TTC549 (cell line): ENCODE results near the gene TSC2.

Experiments
- FAIRE-seq: peaks from 2 replicates; lab custom pipeline; 2012; peaks lifted over from hg19 to GRCh38; lab: Jason Lieb, UNC

The TSC2 gene

DNA sequence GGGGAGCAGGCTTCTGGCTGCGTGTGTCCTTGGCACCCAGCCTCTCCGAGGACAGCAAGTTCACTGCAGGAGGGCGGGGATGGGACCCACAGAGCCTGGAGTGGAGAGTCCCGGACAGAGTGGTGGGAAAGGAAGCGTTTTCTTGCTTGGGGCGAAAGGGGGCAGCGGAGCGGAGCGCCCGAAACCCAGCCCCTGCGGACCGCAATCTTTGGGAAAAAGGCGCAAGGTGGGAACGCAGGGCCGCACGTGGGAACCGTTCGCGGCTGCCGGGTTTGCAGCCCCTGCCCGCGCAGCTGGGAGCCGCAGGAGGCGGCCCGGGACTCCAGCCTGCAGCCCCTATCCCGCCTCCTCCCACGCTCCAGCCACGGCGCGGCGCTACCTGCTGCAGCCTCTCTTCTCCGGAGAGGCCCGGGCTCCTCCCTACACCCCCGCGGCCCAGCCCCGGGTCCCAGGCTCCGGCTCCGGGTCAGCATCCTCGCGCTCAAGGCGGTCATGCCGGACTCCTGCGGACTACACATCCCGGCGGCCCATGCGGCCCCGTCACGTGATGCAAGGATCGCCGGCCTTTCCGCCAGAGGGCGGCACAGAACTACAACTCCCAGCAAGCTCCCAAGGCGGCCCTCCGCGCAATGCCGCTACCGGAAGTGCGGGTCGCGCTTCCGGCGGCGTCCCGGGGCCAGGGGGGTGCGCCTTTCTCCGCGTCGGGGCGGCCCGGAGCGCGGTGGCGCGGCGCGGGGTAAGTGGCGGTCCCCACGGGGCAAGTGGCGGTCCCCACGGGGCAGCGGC is at the start of gene TSC2, which contains the start of gene NTHL1:
Gene TSC2, plus strand, starts transcription at position 656 of the 786 bp plus-strand sequence. CDS start 631 bp downstream, outside the sequence.
Gene NTHL1, minus strand, starts transcription at position 505 of the 786 bp plus-strand sequence. Its CDS starts 11 bp downstream, at position 494.
- no peak for FAIRE-seq

DNA sequence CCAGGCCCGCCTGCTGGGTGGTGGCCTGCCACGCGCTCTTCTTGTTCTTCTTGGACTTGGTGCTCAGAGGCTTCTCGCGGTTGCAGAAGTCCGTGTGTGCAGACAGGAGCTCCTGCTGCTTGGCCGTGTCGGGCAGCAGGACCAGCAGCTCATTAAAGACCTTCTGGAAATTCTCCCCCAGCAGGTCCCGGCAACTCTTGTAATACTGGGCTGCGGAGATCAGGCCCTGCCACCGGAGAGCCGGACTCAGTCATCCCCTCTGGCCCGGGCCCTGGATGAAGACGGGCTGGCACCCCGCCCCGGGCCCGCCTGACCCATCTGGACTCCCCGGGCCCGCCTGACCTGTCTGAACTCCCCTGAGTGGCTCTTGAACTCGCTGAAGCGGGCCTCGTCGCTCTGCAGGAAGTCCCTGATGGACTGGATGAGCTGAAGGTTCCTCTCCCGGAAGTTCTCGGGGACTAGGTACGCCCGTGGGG is 49.4 kb upstream of the TSC2 start:
- no peak for FAIRE-seq

DNA sequence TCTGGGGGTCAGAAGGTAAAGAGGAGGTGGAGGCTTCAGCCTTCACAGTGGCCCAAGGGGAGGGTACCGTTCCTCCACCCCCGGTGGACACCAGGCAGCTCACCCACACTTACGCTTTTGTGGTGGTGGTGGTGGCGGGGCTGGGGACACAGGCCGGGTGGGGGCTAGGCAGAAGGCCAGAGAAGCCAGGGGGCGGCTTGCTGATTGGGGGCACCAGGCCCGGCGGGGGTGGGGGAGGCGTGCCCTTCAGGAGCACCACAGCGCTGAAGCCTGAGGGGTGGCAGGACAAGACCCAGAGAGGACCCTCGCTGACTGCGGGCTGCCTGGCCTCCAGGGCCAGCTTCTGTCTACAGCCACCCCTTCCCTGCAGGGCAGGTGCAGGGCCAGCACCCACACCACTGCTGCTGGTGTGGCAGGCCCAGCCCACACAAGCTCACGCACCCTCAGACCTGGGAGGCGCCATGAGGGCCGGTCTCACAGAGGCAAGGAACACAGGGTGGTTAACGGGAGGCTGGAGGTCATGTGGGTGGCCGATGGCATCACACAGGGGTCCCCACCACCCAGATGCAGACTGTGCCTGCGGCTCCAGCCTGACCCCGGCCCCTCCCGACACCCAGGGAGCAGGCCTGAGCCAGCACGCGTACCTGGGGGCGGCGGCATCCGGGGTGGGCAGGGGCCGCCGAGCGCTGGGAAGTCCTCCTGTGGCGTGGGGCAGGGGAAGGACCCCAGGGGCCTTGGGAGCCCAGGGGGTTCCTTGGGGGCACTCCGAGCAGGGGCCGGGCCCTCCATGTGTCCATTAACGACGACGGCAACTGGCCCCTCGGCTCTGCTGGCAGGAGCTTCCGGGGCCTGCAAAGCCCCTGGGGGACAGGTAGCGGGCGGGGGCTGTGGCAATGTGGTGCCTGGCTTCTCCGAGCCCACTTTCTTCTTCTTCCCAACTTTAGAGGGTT is 48.7 kb upstream of the TSC2 start:
- FAIRE-seq, result no peak

DNA sequence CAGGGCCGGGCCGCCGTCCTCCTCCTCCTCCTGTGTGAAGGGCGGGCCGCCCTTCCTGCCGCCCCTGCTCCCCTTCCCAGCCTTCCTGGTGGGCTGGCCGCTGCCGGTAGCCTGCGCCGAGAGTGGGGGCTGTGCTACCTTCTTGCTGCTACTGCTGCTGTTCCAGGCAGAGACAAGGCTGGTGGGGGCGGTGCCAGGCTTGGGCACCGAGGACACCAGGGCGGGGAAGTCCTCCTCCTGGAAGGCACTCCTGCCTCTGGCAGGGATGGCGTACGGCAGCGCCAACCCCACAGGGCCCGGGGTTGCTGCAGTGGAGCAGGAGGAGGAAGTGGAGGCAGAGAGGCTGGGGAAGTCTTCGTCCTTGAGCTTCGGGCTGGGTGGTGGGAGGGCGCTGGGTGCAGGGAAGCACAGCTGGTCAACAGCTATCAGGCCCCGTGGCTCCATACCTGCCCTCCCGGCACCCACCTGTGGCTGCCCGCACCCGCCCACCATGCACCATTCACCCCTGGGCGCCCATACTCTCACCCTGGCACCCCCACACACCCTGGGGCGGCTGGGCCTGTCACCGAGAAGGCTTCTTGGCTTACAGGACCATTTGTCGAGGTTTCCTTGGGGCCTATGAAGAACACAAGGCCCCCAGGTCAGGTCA is 47.8 kb upstream of the TSC2 start:
- no peak for FAIRE-seq

DNA sequence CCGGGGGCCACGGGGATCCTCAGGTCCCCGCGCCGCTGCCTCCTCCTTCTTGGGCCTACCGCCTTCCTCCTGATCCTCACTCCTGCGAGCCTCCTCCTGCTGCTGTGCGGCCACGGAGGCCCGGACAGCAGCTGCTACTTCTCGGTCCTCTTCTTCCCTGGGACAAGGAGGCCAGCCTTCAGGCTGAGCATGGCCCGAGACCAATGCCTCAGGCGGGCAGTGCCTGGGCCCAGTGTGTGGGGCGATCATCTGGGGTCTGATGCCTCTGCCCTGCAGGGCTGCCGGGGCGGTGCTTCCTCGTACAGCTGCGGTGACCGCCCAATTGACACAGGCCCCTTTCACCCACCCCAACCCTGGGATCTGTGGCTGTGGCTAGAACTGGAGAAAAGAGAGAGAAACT is 46.8 kb upstream of the TSC2 start:
- no peak for FAIRE-seq

DNA sequence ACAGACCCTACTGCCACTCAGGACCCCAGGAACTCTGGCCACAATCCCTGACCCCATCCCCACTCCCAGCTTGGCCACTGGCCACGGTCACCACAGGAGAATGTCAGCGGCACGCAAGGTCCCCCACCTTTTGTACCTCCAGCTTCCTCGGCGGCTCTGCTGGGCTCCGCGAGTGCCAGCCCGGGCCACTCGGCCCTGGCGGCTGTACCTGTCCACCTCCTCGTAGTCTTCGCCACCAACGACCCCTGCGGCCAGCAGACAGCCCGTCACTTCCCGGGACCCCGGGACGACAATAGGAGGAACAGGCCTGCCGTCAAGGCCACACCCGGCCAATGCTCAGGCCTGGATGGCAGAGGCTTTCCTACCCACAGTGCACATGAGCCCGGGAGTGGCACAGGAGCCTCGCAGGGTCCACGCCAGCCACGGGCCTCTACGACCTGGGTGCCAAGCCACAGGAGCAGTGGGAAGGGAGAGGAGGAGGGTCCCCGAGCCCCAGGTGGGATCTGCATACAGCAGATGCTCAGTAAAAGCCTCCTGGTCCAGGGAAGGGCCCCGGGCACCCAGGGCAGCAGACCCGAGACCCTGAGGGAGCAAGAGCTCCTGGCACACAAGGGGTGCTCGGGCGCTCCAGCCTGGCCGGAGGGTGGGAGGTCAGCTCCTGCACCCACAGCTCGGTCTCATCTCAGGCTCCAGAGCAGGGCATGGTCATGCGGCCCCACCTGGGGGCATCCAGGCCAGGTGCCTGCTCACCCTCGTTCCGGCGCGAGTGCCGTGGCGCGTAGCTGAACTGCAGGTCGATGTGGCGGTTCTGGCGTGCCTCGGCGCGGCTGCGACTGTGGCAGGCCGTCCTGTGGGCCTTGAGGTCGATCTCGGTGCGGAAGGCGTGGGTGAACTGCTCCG is 46.1 kb upstream of the TSC2 start:
- no peak for FAIRE-seq

DNA sequence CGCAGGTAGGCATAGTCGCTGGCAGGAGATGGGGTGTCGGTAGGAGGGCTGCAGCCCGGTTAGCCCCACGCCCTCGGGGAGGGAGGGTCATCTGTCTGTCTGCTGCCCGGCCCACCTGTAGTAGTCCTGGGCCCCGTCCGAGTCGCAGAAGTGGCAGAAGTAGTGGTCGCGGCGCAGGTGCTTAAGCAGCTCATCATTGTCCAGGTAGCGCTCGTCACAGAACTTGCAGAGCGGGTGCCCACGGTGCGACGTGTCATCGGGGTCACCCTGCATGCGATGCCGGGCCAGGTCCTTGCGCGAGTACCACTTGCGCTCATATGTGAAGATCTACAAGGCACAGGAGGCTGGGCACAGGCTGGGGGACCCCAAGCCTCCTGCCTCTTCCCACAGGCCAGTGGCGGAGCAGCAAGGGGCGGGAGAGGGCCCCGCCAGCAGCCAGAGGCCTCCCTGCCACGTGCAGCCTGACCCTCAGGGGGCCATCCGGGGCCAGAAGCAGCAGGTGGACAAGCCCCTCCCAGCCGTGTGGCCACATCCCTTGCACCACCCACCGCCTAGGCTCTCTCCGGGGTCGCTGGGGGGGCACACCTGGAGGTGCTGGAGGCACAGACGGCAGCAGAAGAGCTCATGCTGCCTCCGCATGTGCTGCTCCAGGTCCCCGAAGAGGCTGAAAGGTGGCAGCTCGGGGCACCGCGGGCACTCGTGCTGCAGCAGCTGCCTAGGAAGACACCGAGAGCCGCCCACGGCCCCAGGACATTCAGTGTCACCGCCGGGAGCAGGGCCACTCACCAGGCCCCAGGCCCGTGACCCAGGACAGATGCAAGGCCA is 45.2 kb upstream of the TSC2 start:
- no peak for FAIRE-seq

DNA sequence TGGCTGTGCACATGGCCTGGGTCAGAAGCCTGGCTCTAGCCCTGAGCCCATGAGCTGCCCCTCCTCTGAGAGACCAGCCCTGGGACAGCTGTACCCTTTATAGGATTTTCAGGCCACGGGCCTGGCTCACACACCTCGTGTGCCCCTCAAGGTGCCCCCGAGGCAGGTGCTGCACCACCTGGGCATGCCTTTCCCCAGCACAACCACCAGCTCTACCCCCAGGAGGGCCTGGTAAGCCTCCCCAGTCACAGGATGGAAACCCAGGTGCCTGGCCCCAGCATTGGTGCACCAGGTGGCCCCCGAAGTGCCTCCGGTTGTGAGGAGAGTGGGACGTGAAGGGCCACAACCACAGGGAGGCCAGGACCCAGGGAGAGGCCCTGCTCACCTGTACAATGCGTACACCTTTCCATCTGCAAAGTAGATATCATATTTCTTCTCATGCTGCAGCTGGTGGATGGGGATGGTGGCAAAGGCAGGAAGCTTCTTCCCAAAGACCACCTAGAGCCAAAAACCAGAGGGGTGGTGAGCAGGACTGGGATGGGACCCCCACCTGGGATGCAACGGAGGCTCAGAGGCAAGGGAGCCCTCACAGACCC is 44.5 kb upstream of the TSC2 start:
- no peak for FAIRE-seq

DNA sequence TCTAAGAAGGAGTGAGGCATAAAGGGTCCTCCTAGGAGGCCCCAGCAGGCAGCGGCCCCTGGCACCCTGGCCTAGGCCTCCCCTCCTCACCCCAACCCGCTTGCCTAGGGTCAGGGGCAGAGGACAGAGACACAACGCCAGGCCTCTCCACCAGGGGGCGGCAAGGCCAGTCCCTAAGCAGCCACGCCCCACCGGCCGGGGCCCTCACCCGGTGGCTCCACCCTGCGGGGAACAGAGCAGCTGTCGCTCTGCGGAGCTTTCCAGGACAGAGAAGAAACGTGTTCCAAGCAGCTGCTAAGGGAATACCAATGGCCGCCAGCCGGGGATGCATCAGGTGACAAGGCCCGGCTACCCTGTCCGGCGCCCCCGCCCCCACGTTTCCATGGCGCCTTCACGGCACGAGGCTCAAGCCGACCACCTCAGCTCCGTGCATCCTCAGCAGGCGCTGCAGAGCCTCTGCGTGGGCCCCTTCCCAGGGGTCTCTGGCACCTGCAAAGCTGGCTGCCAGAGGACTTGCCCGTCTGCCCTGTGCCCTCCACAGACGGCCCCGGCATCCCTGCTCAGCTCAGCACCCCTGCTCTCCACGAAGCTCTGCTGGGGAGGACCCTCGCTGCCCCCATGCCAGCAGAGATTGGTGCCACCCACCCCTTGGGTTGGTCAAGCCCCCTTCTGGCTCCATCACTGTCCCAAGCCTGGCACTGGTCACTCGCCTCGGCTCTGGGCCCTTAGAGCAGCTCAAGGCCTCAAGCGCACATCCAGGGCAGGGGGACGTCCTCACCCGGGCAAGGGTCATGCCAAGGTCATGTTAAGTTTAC is 43.8 kb upstream of the TSC2 start:
- FAIRE-seq, result peak; percentile 43

DNA sequence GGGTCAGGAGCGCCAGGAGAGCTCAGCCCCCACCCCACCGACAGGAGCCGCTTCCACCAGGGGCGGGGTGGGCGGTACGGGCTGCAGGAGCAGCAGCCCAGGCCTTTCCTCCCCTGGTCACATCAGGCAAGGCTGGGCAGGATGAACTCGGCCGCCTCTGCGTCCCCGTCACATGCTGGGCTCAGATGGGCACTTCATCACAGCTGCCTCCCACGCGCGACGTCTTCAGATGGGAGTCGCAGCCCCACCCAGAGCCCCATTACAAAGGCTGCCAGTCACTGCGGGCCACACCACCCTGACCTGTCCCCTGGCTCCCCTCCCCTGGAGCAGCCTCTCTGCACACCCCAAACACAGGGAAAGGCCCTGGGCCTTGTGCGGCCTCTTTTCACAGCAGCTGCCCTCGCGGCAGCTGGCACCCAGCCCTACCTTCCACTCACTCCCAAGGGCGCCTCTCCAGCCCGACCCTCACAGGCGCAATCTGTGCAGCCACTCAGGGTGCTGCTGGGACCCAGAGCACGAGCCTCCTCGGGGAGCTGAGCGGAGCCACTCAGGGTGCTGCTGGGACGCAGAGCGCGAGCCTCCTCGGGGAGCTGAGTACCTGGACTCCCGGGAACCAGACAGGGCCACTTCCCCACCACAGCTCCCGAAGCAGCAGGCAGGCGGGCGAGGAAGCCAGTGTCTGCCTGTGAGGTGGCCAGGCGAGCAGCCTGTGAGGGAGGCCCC is 42.8 kb upstream of the TSC2 start:
- FAIRE-seq, result no peak

DNA sequence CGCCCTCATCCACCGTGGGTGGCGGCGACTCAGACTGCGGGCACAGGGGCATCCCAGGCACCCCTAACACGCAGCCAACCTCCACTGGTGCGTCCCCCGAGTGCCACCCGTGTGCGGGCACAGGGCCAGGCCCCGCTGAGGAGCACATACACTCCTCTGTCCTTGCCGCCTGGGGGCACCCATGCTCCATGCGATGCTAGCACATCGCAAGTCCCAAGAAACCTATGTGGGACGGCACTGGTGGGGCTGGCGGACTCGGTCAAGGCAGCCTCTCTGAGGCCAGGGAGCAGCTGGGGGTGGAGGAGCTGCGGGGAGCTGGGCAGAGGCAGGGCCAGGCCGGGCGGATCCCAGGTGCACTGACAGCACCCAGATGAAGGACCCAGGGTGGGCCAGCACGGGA is 42.1 kb upstream of the TSC2 start:
- FAIRE-seq, result no peak

DNA sequence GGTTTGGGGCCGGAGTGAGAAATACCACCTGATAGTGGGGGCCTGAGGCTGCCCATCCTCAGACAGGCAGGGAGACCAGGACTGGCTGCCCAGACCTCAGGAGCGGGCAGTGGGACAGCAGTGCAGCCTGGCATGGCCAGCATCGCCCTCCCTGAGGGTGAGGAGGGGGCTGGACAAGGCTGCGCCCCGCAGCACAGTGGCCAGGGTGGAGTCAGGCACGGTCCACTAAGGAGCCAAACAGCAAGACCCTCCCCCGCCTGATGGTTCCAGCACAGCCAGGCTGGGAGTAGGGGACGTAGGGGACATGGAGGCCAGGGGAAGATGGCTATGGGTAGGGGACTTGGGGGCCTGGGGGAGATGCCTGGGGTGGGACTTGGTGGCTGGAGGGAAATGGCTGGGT is 41.5 kb upstream of the TSC2 start:
- no peak for FAIRE-seq

DNA sequence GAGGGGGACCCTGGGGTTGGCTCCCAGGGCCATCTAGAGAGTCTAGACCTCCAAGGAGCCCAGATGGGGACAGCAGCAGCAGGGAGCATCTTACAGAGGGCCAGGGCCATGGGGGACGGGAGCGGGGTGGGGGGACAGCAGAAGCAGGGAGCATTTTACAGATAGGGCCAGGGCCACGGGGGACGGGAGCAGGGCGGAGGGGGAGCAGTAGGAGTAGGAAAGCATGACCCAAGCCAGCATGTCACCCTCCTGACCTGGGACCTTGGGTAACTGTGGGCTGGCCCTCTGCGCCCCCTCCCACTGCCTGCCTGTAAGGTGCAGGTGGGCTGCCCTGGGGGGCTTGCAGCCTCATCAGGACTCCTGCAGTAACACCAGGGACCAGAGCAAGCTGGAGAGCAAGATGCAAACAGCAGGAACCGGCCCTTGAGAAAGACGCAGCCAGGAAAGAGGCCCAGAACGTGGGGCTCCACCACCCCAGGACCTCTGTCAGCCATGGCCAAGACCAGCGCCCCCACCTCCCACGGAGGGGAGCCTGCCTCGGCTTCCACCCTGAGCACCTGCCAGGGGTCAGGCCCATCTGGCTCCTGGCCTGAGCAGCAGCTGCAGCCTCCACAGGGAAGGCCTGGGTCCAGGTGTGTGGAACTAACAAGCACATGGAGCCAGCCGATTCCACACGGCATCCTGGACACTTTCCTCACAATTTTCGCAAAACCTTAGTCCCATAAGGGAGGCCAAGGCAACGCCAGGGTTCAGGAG is 40.5 kb upstream of the TSC2 start:
- FAIRE-seq, result no peak

DNA sequence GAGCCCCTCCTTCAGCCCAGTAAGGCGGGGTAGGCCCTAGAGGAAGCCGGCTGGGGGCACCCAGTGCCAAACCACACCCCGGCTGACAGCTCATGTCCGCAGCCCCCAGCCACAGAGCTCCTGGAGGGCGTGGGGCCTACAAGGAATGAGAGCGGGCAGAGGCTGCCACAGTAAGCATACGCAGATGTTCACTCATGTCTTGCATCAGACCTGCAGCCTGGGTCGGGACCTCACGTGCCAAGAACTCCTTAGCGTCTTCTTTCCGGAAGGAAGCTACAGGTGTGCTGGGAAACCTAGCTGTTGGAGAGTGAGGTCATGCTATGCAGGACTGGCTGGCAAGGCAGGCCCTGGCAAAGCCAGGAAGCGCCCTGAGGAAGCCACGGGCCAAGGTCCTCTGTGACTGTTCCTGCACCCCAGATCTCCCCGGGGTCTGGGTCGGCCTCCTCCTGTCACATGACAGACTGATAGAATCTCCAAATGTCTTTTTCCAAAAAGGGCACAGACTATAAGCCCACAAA is 39.7 kb upstream of the TSC2 start:
- FAIRE-seq, result no peak

DNA sequence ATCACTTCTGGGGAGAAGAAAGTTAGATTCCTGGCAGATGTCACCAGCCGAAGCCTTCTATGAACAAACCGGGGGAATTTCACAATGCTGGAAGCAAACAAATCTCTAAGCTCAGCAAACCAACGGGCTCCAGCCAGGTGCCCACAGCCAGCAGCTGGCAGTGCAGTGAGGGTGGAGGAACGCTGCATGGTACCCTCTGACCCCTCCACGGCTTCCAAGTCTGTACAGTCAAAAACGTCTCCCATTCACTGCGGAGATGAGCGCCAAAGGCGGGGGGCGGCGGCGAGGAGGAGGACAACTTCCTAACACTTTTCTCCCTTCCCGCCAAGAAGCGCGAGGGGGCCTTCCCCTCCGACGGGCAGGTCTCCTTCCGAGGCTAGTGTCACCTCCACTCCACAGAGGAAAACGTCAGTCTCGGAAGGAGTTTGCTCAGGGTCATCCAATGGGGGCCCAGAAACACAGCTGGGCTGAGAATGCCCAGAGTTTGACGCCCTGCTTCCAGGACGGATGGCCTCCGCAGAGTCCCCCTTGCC is 39.1 kb upstream of the TSC2 start:
- FAIRE-seq, result no peak

DNA sequence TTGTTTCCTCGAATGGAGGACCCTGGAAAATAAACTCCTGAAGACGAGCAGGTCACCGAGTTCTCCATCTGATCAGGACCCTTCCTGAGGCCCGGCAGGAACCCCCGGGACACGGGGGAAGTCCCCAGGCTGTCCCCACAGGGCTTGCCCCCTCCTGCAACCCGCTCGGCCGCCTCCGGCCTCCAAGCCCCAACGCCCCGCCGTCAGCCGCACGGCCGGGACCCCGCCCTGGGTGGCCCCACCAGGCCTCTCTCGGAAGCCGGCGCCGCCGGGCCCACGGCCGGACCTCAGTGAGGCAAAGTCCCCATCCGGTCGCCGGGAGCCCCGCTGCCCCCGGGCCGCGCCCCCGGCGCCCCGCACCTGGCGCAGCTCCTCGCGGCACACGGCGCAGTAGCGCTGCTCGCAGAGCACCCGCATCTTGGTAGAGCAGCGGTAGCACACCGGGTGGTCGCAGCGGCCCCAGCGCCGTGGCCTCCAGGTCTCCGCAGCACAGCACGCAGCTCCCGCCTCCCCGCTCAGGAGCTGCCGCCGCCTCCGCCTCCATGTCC is 38.5 kb upstream of the TSC2 start:
- FAIRE-seq, result no peak
